HCT116 (cell line): ENCODE data around the gene POLR3GL. TPM values are rescaled to one million over a fixed set of nuclear protein-coding genes. Genes with fewer than 3 reads are reported as not detected.

Source experiments
- ATAC-seq: fragments of 200-7000 bp; cut with Tn5 transposase; 2 replicates; pipeline ENCODE4 v1.9.1; 2020; ENCODE audit warnings: mild to moderate bottlenecking, moderate library complexity
- BruUV-seq: library from RNA; stranded (reverse); fragments of 400-500 nt; replicated peaks from 2 replicates; lab custom pipeline; 2021; lab: Mats Ljungman, UMichigan
- CTCF ChIA-PET: fragments of 300-600 bp; sonication (Branson Sonifier 250); formaldehyde crosslinking; loops from one replicate; lab custom pipeline; 2021; ENCODE audit warnings: antibody characterized with exemption; lab: Charles Lee
- POLR2A ChIA-PET: fragments of 300-600, 350-600 bp; sonication (Branson Sonifier 250); formaldehyde crosslinking; loops from one replicate; lab custom pipeline; 2021; ENCODE audit warnings: antibody characterized with exemption; lab: Charles Lee
- RAD21 ChIA-PET, 2 experiments: fragments of 300-600 bp; sonication (Branson Sonifier 250); formaldehyde crosslinking; loops; one replicate each; lab custom pipeline; 2023; ENCODE audit warnings: low total read pairs in 2 of 2; ENCODE audit not compliant: uncharacterized antibody in 2 of 2, unreplicated experiment in 2 of 2, low non-redundant PET in 1 of 2; lab: Charles Lee
- DNase-seq: peaks from one replicate; pipeline ENCODE4 v3.0.0-alpha.2; 2010; ENCODE audit warnings: low read depth, low spot score
- H2AFZ ChIP-seq: fragments of 200-600 bp; shearing (Covaris generic), sonication (generic); 2 replicates; pipeline ENCODE4 v1.6.1; 2017; ENCODE audit warnings: low read depth, mixed run types, mixed read lengths, antibody characterized with exemption, low read length; ENCODE audit not compliant: poor library complexity, severe bottlenecking
- H3K27ac ChIP-seq: 2 replicates; pipeline ENCODE4 v1.5.1; 2012; ENCODE audit warnings: low read depth, low read length
- H3K27me3 ChIP-seq: fragments of 200-600 bp; sonication (generic); 2 replicates; pipeline ENCODE4 v1.6.1; 2016; ENCODE audit warnings: mixed run types, low read length, mixed read lengths; ENCODE audit not compliant: insufficient read depth
- H3K36me3 ChIP-seq, 2 experiments: fragments of 200-500 bp in 1 of 2; fragments of 200-600 bp in 1 of 2; sonication (Bioruptor generic) in 1 of 2; sonication (generic) in 1 of 2; 2 replicates each; pipeline versions ENCODE4 v1.5.1 to v1.6.1; 2014 to 2016; ENCODE audit warnings: low read length in 2 of 2, inconsistent platforms in 1 of 2, mixed read lengths in 1 of 2, mixed run types in 1 of 2; ENCODE audit not compliant: insufficient read depth in 2 of 2, control insufficient read depth in 1 of 2
- H3K4me1 ChIP-seq, 2 experiments: fragments of 200-600 bp in 1 of 2; sonication (generic) in 1 of 2; 2 replicates each; pipeline versions ENCODE4 v1.5.1 to v1.6.1; 2012 to 2017; ENCODE audit warnings: low read length in 2 of 2, inconsistent platforms in 1 of 2, mild to moderate bottlenecking in 1 of 2, mixed read lengths in 1 of 2, mixed run types in 1 of 2, moderate library complexity in 1 of 2; ENCODE audit not compliant: insufficient read depth in 2 of 2, control insufficient read depth in 1 of 2
- H3K4me2 ChIP-seq: fragments of 200-600 bp; sonication (generic); 2 replicates; pipeline ENCODE4 v1.6.1; 2017; ENCODE audit warnings: mixed run types, low read length, mixed read lengths
- H3K4me3 ChIP-seq, 2 experiments: fragments of 200-600 bp in 1 of 2; sonication (generic) in 1 of 2; replicated peaks in 1 of 2; 2 replicates each; pipeline ENCODE4 v1.5.1; 2011 to 2016; ENCODE audit warnings: low read length in 2 of 2, control low read depth in 1 of 2, low read depth in 1 of 2, mild to moderate bottlenecking in 1 of 2, mixed read lengths in 1 of 2, mixed run types in 1 of 2
- H3K79me2 ChIP-seq: fragments of 200-600 bp; sonication (generic); 2 replicates; pipeline ENCODE4 v1.6.1; 2017; ENCODE audit warnings: mild to moderate bottlenecking, mixed run types, low read length, moderate library complexity, mixed read lengths; ENCODE audit not compliant: insufficient read depth
- H3K9ac ChIP-seq: fragments of 200-600 bp; sonication (generic); 2 replicates; pipeline ENCODE4 v1.6.1; 2016; ENCODE audit warnings: low read length, mixed read lengths
- H3K9me2 ChIP-seq: fragments of 200-600 bp; sonication (generic), shearing (Covaris generic); 2 replicates; pipeline ENCODE4 v1.6.1; 2017; ENCODE audit warnings: mixed run types, mild to moderate bottlenecking, moderate library complexity; ENCODE audit not compliant: insufficient read depth
- H3K9me3 ChIP-seq, 2 experiments: fragments of 200-500 bp in 1 of 2; fragments of 200-600 bp in 1 of 2; sonication (Bioruptor generic) in 1 of 2; sonication (generic) in 1 of 2; 2 replicates each; pipeline ENCODE4 v1.6.1; 2014 to 2017; ENCODE audit warnings: low read length in 2 of 2, mixed read lengths in 2 of 2, inconsistent platforms in 1 of 2, low read depth in 1 of 2, mild to moderate bottlenecking in 1 of 2, mixed run types in 1 of 2, moderate library complexity in 1 of 2; ENCODE audit not compliant: control insufficient read depth in 1 of 2, insufficient read depth in 1 of 2
- H4K20me1 ChIP-seq: fragments of 200-600 bp; sonication (generic), shearing (Covaris generic); 2 replicates; pipeline ENCODE4 v1.6.1; 2017; ENCODE audit warnings: mixed run types, mild to moderate bottlenecking, moderate library complexity; ENCODE audit not compliant: insufficient read depth
- CBX3 ChIP-seq: IDR thresholded peaks from 2 replicates; pipeline ENCODE4 v1.6.1; 2012; ENCODE audit warnings: low read depth
- EGR1 ChIP-seq: IDR thresholded peaks from 2 replicates; pipeline ENCODE4 v1.6.1; 2012; ENCODE audit warnings: low read depth
- EZH2 ChIP-seq: fragments of 200-600 bp; sonication (generic); IDR thresholded peaks from 2 replicates; pipeline ENCODE4 v1.6.1; 2017; ENCODE audit warnings: antibody characterized with exemption, mixed run types
- EZH2phosphoT487 ChIP-seq: fragments of 200-600 bp; IDR thresholded peaks from 2 replicates; pipeline ENCODE4 v1.6.1; 2018; ENCODE audit warnings: antibody characterized with exemption, borderline replicate concordance
- FOSL1 ChIP-seq: IDR thresholded peaks from 2 replicates; pipeline ENCODE4 v1.6.1; 2012; ENCODE audit warnings: low read depth
- POLR2A ChIP-seq: IDR thresholded peaks from 2 replicates; pipeline ENCODE4 v1.7.0; 2011; ENCODE audit warnings: borderline replicate concordance; ENCODE audit not compliant: insufficient read depth, insufficient read length; ENCODE audit errors: extremely low read depth
- POLR2AphosphoS5 ChIP-seq: IDR thresholded peaks from 2 replicates; pipeline ENCODE4 v1.6.1; 2011; ENCODE audit warnings: mild to moderate bottlenecking, low read depth, low read length, moderate library complexity
- SIN3A ChIP-seq: IDR thresholded peaks from 2 replicates; pipeline ENCODE4 v1.6.1; 2012; ENCODE audit warnings: low read depth
- SP1 ChIP-seq: IDR thresholded peaks from 2 replicates; pipeline ENCODE4 v1.6.1; 2012; ENCODE audit warnings: low read depth
- SRF ChIP-seq: IDR thresholded peaks from 2 replicates; pipeline ENCODE4 v1.6.1; 2012; ENCODE audit warnings: low read depth
- YY1 ChIP-seq: IDR thresholded peaks from 2 replicates; pipeline ENCODE4 v1.6.1; 2011; ENCODE audit warnings: low read length, low read depth, moderate library complexity, mild to moderate bottlenecking; ENCODE audit not compliant: insufficient replicate concordance; ENCODE audit errors: extremely low read depth
- intact Hi-C: fragments of 100-400 bp; cut with micrococcal nuclease; formaldehyde crosslinking; loops from 2 replicates; pipeline ENCODE4 v1.10.0; 2022
- total RNA-seq: library from RNA; stranded (reverse); gene quantifications from one replicate; pipeline ENCODE4 v1.2.1, GENCODE V29; 2021; ENCODE audit not compliant: unreplicated experiment
- TF ChIP-seq, protein P1 (sequence below): IDR thresholded peaks from 2 replicates; pipeline ENCODE4 v1.6.1; 2012
- TF ChIP-seq, protein P2 (sequence below): IDR thresholded peaks from 2 replicates; pipeline ENCODE4 v1.6.1; 2011; ENCODE audit warnings: mild to moderate bottlenecking, low read length, moderate library complexity; ENCODE audit not compliant: insufficient replicate concordance; ENCODE audit errors: extremely low read depth

The POLR3GL gene
- total RNA-seq, 1 experiment from 2014 or later = 17.9 TPM

DNA sequence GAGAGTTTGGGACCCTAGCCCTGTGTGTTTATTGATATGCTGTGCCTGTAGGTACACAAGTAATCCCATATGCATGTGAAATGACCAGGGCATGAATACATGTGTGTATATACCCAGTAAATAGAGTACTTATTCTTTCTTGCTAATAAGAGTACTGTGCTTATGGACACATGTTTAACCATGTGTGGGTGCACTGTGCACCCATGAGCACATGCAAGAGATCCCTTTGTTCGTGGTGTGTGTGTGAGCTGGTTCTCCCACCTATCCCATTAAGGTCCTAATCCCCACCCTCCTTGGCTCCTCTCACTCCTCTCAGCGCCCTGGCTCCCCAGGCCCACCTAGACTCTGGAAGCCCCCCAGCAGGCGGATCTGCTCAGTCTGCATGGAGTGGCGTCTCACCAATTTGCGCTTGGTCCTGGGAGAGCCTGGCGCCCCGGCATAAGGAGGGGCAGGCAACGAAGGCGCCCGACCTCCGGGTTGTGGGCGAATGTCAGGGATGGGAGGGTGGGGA is 4.5 kb upstream of the POLR3GL start (continued):
- TF ChIP-seq, protein P1, sequence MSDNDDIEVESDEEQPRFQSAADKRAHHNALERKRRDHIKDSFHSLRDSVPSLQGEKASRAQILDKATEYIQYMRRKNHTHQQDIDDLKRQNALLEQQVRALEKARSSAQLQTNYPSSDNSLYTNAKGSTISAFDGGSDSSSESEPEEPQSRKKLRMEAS = no peak
- TF ChIP-seq SP1 (no peak), YY1 (no peak)

DNA sequence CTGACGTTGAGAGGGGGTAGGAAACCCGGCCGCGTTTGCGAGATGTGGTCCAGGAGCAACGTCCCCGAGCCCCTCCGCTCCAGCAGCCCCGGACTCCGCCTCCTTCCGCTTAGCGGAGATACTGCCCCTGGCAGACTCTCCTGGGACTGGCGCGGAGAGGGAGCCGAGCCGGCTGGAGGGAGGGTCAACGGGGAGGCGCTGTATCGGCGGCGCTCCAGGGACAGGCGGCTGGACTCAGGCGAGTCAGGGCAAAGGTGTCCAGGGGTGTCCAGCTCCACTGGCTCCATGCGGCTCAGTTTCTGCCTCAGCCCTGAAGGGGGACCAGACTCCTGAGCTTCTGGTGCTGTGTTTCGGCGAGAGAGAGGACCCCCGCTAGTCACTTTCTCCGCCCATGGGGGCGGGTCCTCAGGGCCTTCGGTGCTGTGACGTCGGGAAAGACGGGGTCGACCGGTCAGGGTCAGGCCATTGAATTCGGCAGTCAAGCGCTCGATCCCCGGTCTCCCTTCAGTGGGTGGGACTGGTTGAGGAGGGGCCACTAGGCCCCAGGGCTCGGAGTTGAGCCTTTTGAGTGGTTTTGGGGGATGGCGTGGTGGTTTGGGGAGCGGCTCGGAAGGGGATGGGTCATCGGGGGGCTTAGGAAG is 3.9 kb upstream of the POLR3GL start:
- BruUV-seq = no TSS peak
- no peaks in the 10 kb centered on the region for H4K20me1 ChIP-seq
- H3K36me3 ChIP-seq = no peaks in the 10 kb centered on the region
- H3K27me3 ChIP-seq = no peaks in the 10 kb centered on the region
- no peak overlapping the region for H3K9ac ChIP-seq
- no peak overlapping the region for H3K4me3 ChIP-seq
- no peaks in the 10 kb centered on the region for H3K9me3 ChIP-seq
- peaks cover 27 to 45% of the 10 kb centered on the region in 2 experiments for H3K4me1 ChIP-seq
- intact Hi-C loops = loop anchor here (5.0 kb wide), 1 partner anchor 43 kb away; the partner anchor contains the start of gene PEX11B
- DNase-seq (no peak), ATAC-seq (no peak)
- H3K9me2 ChIP-seq = no peaks in the 10 kb centered on the region
- no peak overlapping the region for H2AFZ ChIP-seq
- H3K4me2 ChIP-seq = no peak overlapping the region
- CTCF ChIA-PET = no interaction called here
- TF ChIP-seq EZH2 = no peak
- no peak for TF ChIP-seq POLR2AphosphoS5
- no peak for TF ChIP-seq FOSL1
- TF ChIP-seq CBX3 = no peak
- no peak for TF ChIP-seq POLR2A
- no peak for TF ChIP-seq EGR1
- RAD21 ChIA-PET = no interaction called here
- H3K79me2 ChIP-seq = no peaks in the 10 kb centered on the region
- POLR2A ChIA-PET = no interaction called here
- H3K27ac ChIP-seq = no peak overlapping the region

DNA sequence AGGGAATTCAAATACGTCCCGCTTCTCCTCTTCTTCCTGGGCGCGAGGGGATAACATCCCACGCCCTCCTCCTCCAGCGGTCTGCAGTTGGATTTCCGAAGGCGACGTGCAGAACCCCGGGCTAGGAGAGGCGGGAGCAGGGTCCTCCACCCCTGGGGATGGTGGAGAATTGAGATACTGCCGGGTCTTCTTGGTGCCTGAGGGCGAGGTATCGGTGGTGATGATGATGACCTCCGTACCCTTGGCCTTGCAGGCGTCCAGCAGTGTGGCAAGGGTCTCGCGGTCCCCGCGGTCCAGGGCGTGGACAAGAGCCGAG is 3.4 kb upstream of the POLR3GL start:
- ChIA-PET CTCF (no interaction called here), RAD21 (no interaction called here), POLR2A (no interaction called here)
- no TSS peak for BruUV-seq
- H4K20me1 ChIP-seq = no peaks in the 10 kb centered on the region
- H3K4me3 ChIP-seq = no peak overlapping the region
- no peak overlapping the region for H3K9ac ChIP-seq
- no peaks in the 10 kb centered on the region for H3K9me3 ChIP-seq
- H3K4me2 ChIP-seq = no peak overlapping the region
- intact Hi-C loops = loop anchor here (5.0 kb wide), 1 partner anchor 44 kb away; the partner anchor contains the start of gene PEX11B
- TF ChIP-seq EGR1 (no peak), EZH2 (no peak), POLR2A (no peak), EZH2phosphoT487 (no peak), YY1 (no peak), SRF (no peak), SIN3A (no peak), FOSL1 (no peak)
- TF ChIP-seq, protein P2, sequence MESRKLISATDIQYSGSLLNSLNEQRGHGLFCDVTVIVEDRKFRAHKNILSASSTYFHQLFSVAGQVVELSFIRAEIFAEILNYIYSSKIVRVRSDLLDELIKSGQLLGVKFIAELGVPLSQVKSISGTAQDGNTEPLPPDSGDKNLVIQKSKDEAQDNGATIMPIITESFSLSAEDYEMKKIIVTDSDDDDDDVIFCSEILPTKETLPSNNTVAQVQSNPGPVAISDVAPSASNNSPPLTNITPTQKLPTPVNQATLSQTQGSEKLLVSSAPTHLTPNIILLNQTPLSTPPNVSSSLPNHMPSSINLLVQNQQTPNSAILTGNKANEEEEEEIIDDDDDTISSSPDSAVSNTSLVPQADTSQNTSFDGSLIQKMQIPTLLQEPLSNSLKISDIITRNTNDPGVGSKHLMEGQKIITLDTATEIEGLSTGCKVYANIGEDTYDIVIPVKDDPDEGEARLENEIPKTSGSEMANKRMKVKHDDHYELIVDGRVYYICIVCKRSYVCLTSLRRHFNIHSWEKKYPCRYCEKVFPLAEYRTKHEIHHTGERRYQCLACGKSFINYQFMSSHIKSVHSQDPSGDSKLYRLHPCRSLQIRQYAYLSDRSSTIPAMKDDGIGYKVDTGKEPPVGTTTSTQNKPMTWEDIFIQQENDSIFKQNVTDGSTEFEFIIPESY = no peak
- DNase-seq (no peak), ATAC-seq (no peak)
- H3K9me2 ChIP-seq = no peaks in the 10 kb centered on the region
- no peaks in the 10 kb centered on the region for H3K27me3 ChIP-seq
- H3K27ac ChIP-seq = no peak overlapping the region
- H2AFZ ChIP-seq = no peak overlapping the region
- no peaks in the 10 kb centered on the region for H3K79me2 ChIP-seq
- no peaks in the 10 kb centered on the region for H3K36me3 ChIP-seq
- H3K4me1 ChIP-seq = peaks cover 27 to 45% of the 10 kb centered on the region in 2 experiments
